Measurements from ENCODE around the gene ALB.

The ALB gene

DNA sequence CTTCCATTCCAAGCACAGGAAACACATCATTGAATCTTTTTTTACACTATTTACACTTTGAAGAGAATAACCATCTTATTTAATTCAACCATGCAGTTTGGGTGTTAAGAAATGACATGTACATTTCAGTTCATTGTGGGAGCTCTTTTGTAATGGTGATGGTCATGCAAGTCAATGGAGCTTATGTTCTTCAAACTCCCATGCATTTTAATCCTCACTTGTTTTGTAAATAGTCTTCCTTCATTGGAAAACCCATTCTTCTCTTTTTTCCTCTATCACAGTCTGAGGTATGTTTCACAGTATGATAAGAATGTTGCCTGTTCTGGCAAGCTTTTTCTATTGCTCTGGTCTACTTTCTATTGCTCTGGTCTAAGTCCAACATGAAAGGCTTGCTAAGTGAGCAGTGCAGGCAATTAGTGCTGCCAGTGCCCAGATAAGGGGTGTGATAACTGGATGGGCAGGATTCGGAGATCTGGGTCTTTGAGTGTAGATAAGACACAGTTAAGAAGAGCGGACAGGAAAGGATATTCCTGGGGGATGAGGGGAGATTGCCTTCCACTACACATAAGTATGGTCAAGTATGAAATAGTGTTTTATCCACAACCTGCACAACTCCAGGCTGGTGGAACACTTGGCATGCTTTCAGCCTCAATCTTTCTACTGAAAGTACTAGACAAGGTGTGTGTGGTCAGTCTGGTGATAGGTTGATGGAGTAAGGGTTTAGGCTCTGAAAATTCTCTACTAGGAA lies 49.0 kb downstream of the ALB start:
- DNase-seq, result no peak

DNA sequence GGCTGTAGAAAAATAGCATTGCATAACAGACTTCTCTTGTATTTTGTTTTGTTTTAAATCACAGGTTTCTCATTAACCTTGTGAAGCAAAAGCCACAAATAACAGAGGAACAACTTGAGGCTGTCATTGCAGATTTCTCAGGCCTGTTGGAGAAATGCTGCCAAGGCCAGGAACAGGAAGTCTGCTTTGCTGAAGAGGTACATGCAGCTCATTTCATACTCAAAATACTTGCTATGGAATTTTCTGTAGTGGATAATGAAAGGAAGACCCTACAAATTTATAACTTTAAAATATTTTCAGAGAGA lies 49.6 kb downstream of the ALB start:
- no peak for DNase-seq

DNA sequence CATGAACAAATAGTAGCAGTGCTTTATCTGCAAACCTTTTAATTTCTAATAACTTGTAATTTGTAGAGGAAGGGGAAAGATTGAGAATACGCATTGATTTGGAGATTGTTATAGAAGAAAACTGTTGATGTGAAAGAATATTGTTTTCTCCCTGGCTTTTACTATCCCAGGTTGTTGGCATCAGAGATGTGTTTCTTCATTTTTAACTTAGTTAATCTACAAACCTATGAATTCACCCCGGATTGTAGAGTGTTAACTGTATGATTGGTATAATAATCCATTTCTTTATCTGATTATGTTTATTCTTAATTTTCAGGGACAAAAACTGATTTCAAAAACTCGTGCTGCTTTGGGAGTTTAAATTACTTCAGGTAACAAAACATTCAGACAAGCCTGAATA lies 50.8 kb downstream of the ALB start:
- DNase-seq, result no peak

DNA sequence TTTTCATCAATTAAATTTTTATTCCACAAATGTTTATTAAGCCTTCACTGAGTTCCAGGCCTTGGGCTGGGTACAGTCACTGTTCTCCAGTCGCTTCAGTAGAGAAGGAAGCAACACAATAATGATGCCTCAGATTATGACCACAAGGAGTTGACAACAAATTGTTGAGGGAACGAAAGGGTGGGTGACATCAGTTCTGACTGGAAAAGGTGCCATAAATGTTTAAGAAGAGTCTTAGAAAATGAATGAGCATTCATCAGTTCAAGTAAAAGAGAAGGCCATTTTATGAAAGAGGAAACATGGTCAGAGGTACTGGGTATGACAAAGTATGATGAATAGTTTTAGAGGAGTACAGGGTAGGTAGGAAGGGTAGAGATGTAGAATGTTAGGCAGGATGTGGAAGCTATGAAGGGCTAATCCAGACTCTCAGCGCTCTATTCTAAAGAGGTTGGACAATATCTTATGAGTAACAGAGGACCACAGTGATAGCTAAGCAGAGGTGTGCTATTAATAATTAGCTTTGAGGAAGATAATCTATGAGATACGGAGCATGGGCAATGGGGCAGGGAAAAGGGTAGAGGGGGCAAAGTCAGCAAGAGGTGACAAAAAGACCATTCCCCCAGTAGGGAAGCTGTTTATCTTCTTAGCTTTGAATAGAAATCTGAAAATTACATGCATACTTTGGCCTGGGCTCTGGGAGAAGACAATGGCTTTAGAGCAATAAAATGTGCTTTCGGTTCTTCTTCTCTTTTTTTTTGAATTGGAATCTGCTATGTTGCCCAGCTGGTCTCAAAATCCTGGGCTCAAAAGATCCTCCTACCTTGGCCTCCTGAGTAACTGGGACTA lies 52.3 kb downstream of the ALB start:
- DNase-seq, result no peak

DNA sequence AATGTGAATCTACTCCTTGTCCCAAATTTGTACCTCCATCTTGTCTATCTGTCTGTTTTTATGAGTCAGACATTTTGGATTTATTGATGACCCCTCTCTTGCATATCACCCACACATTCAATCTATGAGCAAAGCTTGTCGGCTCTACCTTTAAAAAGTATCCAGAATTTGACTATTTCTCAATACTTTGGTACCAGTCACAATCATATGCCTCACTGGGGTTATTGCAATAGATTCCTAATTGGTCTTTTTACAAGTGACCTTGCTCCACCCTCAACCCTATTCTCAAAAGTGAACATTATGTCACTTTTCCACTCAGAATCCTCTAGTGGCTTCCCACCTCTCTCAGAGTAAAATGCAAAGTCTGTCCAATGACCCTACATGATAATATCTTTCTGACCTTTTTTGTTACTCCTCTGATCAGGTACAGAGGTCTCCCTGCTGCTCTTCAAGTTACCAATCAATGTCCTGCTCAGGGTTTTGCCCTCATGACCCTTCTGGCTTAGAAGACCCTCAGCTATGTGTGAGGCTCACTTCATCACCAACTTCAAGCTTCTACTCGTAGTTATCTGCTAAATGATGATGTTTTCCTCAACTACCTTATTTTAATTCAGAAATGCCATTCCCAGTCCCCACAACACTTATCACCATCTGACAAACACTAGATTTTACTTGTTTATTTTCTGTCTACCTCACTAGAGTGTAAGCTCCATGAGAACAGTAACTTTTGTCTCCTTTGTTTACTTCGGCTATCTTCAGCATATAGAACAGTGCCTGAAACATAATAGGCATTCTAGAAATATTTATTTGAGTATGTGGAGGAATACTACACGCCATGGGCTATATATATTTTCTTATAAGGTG lies 54.3 kb downstream of the ALB start:
- no peak for DNase-seq

DNA sequence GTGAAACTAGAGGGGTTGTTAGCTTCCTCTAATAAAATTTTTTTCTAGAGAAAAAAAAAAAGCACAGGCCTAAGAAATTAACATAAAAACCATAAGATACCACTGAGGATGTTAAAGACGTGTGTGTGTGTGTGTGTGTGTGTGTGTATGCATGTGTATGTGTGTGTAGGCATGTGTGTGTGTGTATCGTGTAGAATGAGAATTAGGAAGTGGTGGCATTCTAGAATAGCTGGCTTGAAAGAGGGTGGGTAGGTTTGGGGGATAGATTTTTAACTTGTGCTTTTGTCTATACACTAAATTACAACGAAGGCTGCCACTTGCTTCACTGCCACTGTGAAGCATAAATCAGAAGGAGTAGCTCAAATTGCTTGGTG lies 54.9 kb downstream of the ALB start:
- DNase-seq, result no peak

DNA sequence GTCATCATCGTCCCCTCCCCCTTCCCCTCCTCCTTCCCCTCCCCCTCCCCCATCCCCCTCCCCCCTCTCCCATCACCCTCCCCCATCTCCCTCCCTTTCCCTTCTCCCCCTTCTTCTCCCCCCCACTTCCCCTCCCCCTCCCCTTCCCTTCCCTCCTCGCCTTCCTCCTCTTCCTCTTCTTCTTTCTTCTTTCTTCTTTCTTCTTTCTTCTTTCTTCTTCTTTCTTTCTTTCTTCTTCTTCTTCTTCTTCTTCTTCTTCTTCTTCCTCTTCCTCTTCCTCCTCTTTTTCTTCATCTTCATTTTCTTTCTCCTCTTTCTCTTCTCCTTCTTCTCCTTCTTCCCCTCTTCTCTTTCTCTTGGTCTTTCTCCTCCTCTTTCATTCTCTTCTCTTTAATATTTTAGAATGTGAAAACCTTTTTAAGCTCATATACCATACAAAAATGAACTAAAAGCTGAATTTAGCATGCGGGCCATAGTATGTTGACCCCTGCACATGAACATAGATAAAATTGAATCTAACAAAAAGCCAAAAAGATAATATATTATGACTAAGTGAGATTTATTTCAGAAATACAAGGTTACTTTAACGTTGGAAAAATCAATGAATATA lies 56.9 kb downstream of the ALB start:
- DNase-seq, result no peak

DNA sequence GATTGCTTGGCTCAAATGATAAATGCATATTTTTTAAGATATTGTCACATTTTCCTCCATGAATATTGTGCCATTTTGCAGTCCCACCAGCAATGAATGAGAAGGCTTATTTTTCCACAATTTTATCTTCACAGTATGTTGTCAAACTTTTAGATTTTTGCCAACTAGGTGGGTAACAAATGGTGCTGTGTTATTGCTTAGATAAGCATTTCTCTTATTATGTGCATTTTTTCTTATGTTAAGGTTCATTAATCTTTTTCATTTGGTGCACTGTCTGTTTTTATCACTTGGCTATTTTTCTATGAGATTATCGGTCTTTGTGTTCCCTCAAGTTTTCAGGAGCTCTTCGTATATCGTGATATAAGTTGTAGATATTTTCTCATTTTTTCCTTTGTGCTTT lies 64.1 kb downstream of the ALB start:
- no peak for DNase-seq

DNA sequence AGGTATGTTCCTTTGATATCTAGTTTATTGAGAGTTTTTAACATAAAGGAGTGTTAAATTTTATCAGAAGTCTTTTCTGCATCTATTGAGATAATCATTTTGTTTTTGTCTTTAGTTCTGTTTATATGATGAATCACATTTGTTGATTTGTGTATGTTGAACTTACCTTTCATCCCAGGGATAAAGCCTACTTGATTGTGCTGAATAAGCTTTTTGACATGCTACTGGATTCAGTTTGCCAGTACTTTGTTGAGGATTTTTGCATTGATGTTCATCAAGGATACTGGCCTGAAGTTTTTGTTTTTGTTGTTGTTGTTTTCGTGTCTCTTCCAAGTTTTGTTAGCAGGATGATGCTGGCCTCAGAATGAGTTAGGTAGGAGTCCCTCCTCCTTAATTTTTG lies 66.6 kb downstream of the ALB start:
- DNase-seq, result no peak
